Suprapubic skin (tissue), 3 donors: ENCODE results near the gene RAB26.
"Not testable (repeated sequence)": the region's sequence is repeated elsewhere in the genome, so short reads cannot be mapped to it uniquely, and the experiment has no call there.

Source experiments
- CTCF ChIP-seq, 2 donors: fragments of 200-600 bp in 1 of 2; fragments of 450-650 bp in 1 of 2; sonication (generic) in 1 of 2; IDR thresholded peaks; one replicate each; pipeline ENCODE4 v1.5.1; 2016 to 2019; ENCODE audit warnings: antibody characterized with exemption in 2 of 2, mild to moderate bottlenecking in 1 of 2, moderate library complexity in 1 of 2
- POLR2AphosphoS5 ChIP-seq, 3 donors: sonication (generic); formaldehyde crosslinking; IDR thresholded peaks; one replicate each; pipeline ENCODE4 v1.6.1; 2017; ENCODE audit warnings: antibody characterized with exemption in 3 of 3

GRCh38 chr16:2124694-2125444 lies 23.6 kb upstream of the RAB26 start:
- not testable (repeated sequence) for TF ChIP-seq CTCF, POLR2AphosphoS5 (IDR thresholded peaks at IDR 0.05)
